ENCODE data around the gene RUSF1. TPM values are rescaled to one million over a fixed set of nuclear protein-coding genes. Genes with fewer than 3 reads are reported as not detected.
"Not testable (repeated sequence)": the region's sequence is repeated elsewhere in the genome, so short reads cannot be mapped to it uniquely, and the experiment has no call there.

Gene RUSF1
- polyA plus RNA-seq, 1 of the 3 experiments (the other 2 are of a cell fraction), result 36.5 TPM

GRCh38 chr16:31504159-31504558 lies 4.0 kb downstream of the RUSF1 start:
- Histone ChIP-seq H3K9ac (no peak overlapping the region), H3K9me2 (no peaks in the 10 kb centered on the region), H3K4me1 (ENCODE audit: control insufficient read depth in 1 of 2, insufficient read depth in 2 of 2, low read depth in 1 of 2, low read length in 1 of 2) (peaks cover 0 to 13% of the 10 kb centered on the region in 2 experiments; a peak in 2 of 4 replicates), H3K36me3 (replicated peaks in 1 of 2; ENCODE audit: control insufficient read depth in 1 of 2, insufficient read depth in 2 of 2, low read length in 1 of 2) (peaks cover 20 to 24% of the 10 kb centered on the region in 2 experiments), H3K27ac (ENCODE audit: low read depth in 2 of 2, low read length in 1 of 2) (no peak overlapping the region), H3K4me3 (ENCODE audit: low read depth in 2 of 2, low read length in 1 of 2) (no peak overlapping the region), H3K79me2 (ENCODE audit: insufficient read depth) (peaks cover 39% of the 10 kb centered on the region), H3F3A (replicated peaks; ENCODE audit: insufficient read depth) (no peaks in the 10 kb centered on the region), H2AFZ (ENCODE audit: low read depth) (no peak overlapping the region), H3K27me3 (ENCODE audit: insufficient read depth) (no peaks in the 10 kb centered on the region), H3K4me2 (no peak overlapping the region), H4K20me1 (ENCODE audit: insufficient read depth) (no peaks in the 10 kb centered on the region; the same call in 1 of the 2 replicates), H3K9me3 (no peaks in the 10 kb centered on the region)
- POLR2A ChIA-PET, result no interaction called here
- no peak for DNase-seq
- no peak for TF ChIP-seq ELF1 (IDR thresholded peaks at IDR 0.05)
- no peak for TF ChIP-seq SMC3 (IDR thresholded peaks at IDR 0.05; ENCODE audit: low read depth, low read length)
- TF ChIP-seq ZBTB33 (IDR thresholded peaks at IDR 0.05; ENCODE audit: borderline replicate concordance, low read depth), result no peak
- no peak for TF ChIP-seq FOSL2 (IDR thresholded peaks at IDR 0.05; ENCODE audit: borderline replicate concordance, low read depth)
- TF ChIP-seq MEF2A (IDR thresholded peaks at IDR 0.05; ENCODE audit: borderline replicate concordance, low read depth), result no peak
- TF ChIP-seq TAF1 (IDR thresholded peaks at IDR 0.05; ENCODE audit: borderline replicate concordance, low read depth, low read length), result no peak
- no peak for TF ChIP-seq EZH2phosphoT487 (IDR thresholded peaks at IDR 0.05; ENCODE audit: borderline replicate concordance, low read depth)
- no peak for TF ChIP-seq TEAD4 (IDR thresholded peaks at IDR 0.05; ENCODE audit: borderline replicate concordance, insufficient read depth)
- WGBS (ENCODE audit: low lambda C conversion rate), result 94% methylated on average over 8 of the region's 8 CpGs
- CTCF ChIA-PET, result no interaction called here

GRCh38 chr16:31503555-31503954 lies 4.6 kb downstream of the RUSF1 start:
- H3K79me2 ChIP-seq (ENCODE audit: insufficient read depth), result peaks cover 33% of the 10 kb centered on the region
- H3F3A ChIP-seq (replicated peaks; ENCODE audit: insufficient read depth); H3K27ac ChIP-seq (ENCODE audit: low read depth in 2 of 2, low read length in 1 of 2); H3K4me2 ChIP-seq; H3K4me3 ChIP-seq (ENCODE audit: low read depth in 2 of 2, low read length in 1 of 2); H3K27me3 ChIP-seq (ENCODE audit: insufficient read depth); H3K9ac ChIP-seq; H3K9me3 ChIP-seq; H4K20me1 ChIP-seq (ENCODE audit: insufficient read depth); H2AFZ ChIP-seq (ENCODE audit: low read depth); H3K9me2 ChIP-seq; DNase-seq: not testable (repeated sequence)
- peaks cover 20 to 30% of the 10 kb centered on the region in 2 experiments for H3K36me3 ChIP-seq (replicated peaks in 1 of 2; ENCODE audit: control insufficient read depth in 1 of 2, insufficient read depth in 2 of 2, low read length in 1 of 2)
- H3K4me1 ChIP-seq (ENCODE audit: control insufficient read depth in 1 of 2, insufficient read depth in 2 of 2, low read depth in 1 of 2, low read length in 1 of 2), result peaks cover 0 to 12% of the 10 kb centered on the region in 2 experiments; a peak in 2 of 4 replicates
- ChIA-PET CTCF (interaction anchor here (0.6 to 0.7 kb wide), 3 partner anchors 13 to 444 kb away, joined by 3 to 4 read pairs (median 3); no protein-coding TSS in a partner anchor), POLR2A (interaction anchor here (1.0 kb wide), 1 partner anchor 43 kb away, joined by 4 read pairs; no protein-coding TSS in a partner anchor)
- WGBS (ENCODE audit: low lambda C conversion rate), result 92% methylated on average over 8 of the region's 8 CpGs

- Histone ChIP-seq H4K20me1 (ENCODE audit: insufficient read depth) (no peaks in the 10 kb centered on the region; the same call in 1 of the 2 replicates), H3K9me3 (no peaks in the 10 kb centered on the region), H3K27me3 (ENCODE audit: insufficient read depth) (no peaks in the 10 kb centered on the region), H3K9me2 (no peaks in the 10 kb centered on the region), H3K79me2 (ENCODE audit: insufficient read depth) (peaks cover 27% of the 10 kb centered on the region), H2AFZ (ENCODE audit: low read depth) (no peak overlapping the region), H3K4me2 (no peak overlapping the region), H3K27ac (ENCODE audit: low read depth in 2 of 2, low read length in 1 of 2) (no peak overlapping the region), H3F3A (replicated peaks; ENCODE audit: insufficient read depth) (no peaks in the 10 kb centered on the region), H3K9ac (no peak overlapping the region), H3K4me1 (ENCODE audit: control insufficient read depth in 1 of 2, insufficient read depth in 2 of 2, low read depth in 1 of 2, low read length in 1 of 2) (peaks cover 0 to 12% of the 10 kb centered on the region in 2 experiments; a peak in 2 of 4 replicates), H3K36me3 (replicated peaks in 1 of 2; ENCODE audit: control insufficient read depth in 1 of 2, insufficient read depth in 2 of 2, low read length in 1 of 2) (peaks cover 20 to 35% of the 10 kb centered on the region in 2 experiments), H3K4me3 (ENCODE audit: low read depth in 2 of 2, low read length in 1 of 2) (no peak overlapping the region)
- POLR2A ChIA-PET, result interaction anchor here (1.0 kb wide), 1 partner anchor 43 kb away, joined by 4 read pairs; no protein-coding TSS in a partner anchor
- no peak for DNase-seq
- CTCF ChIA-PET, result interaction anchor here (0.7 kb wide), 2 partner anchors 13 to 445 kb away, joined by 3 read pairs; no protein-coding TSS in a partner anchor
- TF ChIP-seq MEF2A (IDR thresholded peaks at IDR 0.05; ENCODE audit: borderline replicate concordance, low read depth), result no peak
- TF ChIP-seq CHD2 (IDR thresholded peaks at IDR 0.05; ENCODE audit: low read length, partially characterized antibody), result no peak
- no peak for TF ChIP-seq MAX (IDR thresholded peaks at IDR 0.05; ENCODE audit: low read depth)
- TF ChIP-seq YY1 (IDR thresholded peaks at IDR 0.05; ENCODE audit: low read depth), result no peak
- TF ChIP-seq NRF1 (IDR thresholded peaks at IDR 0.05; ENCODE audit: low read depth, low read length), result no peak
- TF ChIP-seq USF2 (IDR thresholded peaks at IDR 0.05; ENCODE audit: borderline replicate concordance, low read depth, low read length), result no peak
- no peak for TF ChIP-seq GATA2 (CRISPR knock-in tag; IDR thresholded peaks at IDR 0.05)
- TF ChIP-seq RCOR1 (IDR thresholded peaks at IDR 0.05; ENCODE audit: low read length), result no peak
Observed at GRCh38 chr16:31502981-31503380, 5.2 kb downstream of the RUSF1 start.
